Activated B cell treated with CpG ODN at 0.5 μM for 24 hours (primary cell): ENCODE measurements around the gene ARFGEF3. TPM values are rescaled to one million over a fixed set of nuclear protein-coding genes. Genes with fewer than 3 reads are reported as not detected.

Experiments used
- ATAC-seq: fragments of 200-7000 bp; cut with Tn5 transposase; one replicate; pipeline ENCODE4 v1.10.0; 2021; ENCODE audit warnings: low read depth, mild to moderate bottlenecking, moderate library complexity
- CTCF ChIA-PET: fragments of 350-600 bp; sonication (Branson Sonifier 250); formaldehyde crosslinking; loops from one replicate; lab custom pipeline; 2021; ENCODE audit warnings: antibody characterized with exemption; lab: Charles Lee
- POLR2A ChIA-PET: fragments of 350-600 bp; sonication (Branson Sonifier 250); formaldehyde crosslinking; loops from one replicate; lab custom pipeline; 2021; ENCODE audit warnings: antibody characterized with exemption; lab: Charles Lee
- DNase-seq: peaks from one replicate; pipeline ENCODE4 v3.0.0; 2022
- H3K27ac Mint-ChIP-seq: one replicate; pipeline ENCODE4 v1.8.0; 2020; ENCODE audit warnings: mixed read lengths
- H3K27me3 Mint-ChIP-seq: one replicate; pipeline ENCODE4 v1.8.0; 2021; ENCODE audit warnings: mixed read lengths
- H3K36me3 Mint-ChIP-seq: one replicate; pipeline ENCODE4 v1.8.0; 2021; ENCODE audit warnings: low read depth, mixed read lengths
- H3K4me1 Mint-ChIP-seq: one replicate; pipeline ENCODE4 v1.8.0; 2021; ENCODE audit warnings: mixed read lengths
- H3K4me3 Mint-ChIP-seq: one replicate; pipeline ENCODE4 v1.8.0; 2020; ENCODE audit warnings: mild to moderate bottlenecking, mixed read lengths
- H3K9me3 Mint-ChIP-seq: one replicate; pipeline ENCODE4 v1.8.0; 2020; ENCODE audit warnings: mixed read lengths
- intact Hi-C: fragments of 100-400 bp; cut with micrococcal nuclease; formaldehyde crosslinking; loops from one replicate; pipeline ENCODE4 v1.15.1; 2024
- total RNA-seq: library from RNA; stranded (reverse); gene quantifications from 2 replicates; pipeline ENCODE4 v1.2.3, GENCODE V29; 2022
- TF ChIP-seq, protein P1 (sequence below): fragments of 200-600 bp; IDR thresholded peaks from one replicate; pipeline ENCODE4 v1.8.0; 2022; ENCODE audit warnings: antibody characterized with exemption, mild to moderate bottlenecking

Gene ARFGEF3
- total RNA-seq, 1 donor from 2014 or later, result 0.02 TPM

DNA sequence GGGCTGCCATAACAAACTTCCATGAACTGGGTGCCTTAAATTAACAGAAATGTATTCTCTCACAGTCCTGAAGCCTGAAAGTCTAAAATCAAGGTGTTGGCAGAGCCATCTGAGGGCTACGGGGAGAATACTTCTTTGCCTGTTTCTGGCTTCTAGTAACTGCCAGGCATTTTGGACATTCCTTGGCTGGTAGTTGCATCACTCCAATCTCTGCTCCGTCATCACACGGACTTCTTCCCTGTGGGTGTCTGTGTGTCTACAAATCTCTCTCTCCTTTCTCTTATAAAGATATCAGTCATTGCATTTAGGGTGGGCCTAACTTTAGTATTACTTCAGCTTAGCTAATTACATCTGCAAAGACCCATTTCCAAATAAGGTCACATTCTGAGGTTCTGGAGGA lies 33.6 kb upstream of the ARFGEF3 start:
- ChIA-PET POLR2A (no interaction called here), CTCF (no interaction called here)
- ATAC-seq (no peak), DNase-seq (no peak)
- Mint-ChIP-seq H3K36me3 (no peaks in the 10 kb centered on the region), H3K4me3 (no peak overlapping the region), H3K4me1 (no peaks in the 10 kb centered on the region), H3K27ac (no peak overlapping the region), H3K27me3 (peaks cover 13% of the 10 kb centered on the region), H3K9me3 (peaks cover 4% of the 10 kb centered on the region)
- TF ChIP-seq, protein P1, sequence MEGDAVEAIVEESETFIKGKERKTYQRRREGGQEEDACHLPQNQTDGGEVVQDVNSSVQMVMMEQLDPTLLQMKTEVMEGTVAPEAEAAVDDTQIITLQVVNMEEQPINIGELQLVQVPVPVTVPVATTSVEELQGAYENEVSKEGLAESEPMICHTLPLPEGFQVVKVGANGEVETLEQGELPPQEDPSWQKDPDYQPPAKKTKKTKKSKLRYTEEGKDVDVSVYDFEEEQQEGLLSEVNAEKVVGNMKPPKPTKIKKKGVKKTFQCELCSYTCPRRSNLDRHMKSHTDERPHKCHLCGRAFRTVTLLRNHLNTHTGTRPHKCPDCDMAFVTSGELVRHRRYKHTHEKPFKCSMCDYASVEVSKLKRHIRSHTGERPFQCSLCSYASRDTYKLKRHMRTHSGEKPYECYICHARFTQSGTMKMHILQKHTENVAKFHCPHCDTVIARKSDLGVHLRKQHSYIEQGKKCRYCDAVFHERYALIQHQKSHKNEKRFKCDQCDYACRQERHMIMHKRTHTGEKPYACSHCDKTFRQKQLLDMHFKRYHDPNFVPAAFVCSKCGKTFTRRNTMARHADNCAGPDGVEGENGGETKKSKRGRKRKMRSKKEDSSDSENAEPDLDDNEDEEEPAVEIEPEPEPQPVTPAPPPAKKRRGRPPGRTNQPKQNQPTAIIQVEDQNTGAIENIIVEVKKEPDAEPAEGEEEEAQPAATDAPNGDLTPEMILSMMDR, result no peak
- intact Hi-C loops, result no loop called here

DNA sequence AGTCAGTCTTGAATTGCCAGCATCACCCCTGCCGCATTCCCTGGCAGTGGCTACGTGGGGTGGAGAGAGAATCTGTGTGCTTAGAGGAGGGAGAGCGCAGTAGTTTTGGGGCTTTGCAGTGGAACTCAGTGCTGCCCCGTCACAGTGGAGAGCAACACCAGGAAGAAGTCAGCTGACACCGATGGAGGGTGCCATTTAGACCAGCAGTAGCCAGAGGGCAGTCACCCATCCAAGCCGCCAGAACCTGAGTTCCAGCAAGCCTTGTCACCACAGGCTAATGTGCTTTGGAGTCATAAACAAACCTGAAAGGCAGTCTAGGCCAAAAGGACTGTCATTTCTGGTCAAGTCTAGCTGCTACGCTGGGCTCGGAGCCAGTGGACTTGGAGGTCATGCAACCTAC lies 32.5 kb upstream of the ARFGEF3 start:
- no peak overlapping the region for H3K27ac Mint-ChIP-seq
- no peak for ATAC-seq
- DNase-seq, result no peak
- CTCF ChIA-PET, result interaction anchor here (1.2 kb wide), 1 partner anchor 13 kb away, joined by 3 read pairs; no protein-coding TSS in a partner anchor
- intact Hi-C loops, result no loop called here
- no peaks in the 10 kb centered on the region for H3K36me3 Mint-ChIP-seq
- TF ChIP-seq, protein P1, result no peak
- no peak overlapping the region for H3K4me3 Mint-ChIP-seq
- POLR2A ChIA-PET, result no interaction called here
- peaks cover under 1% of the 10 kb centered on the region for H3K9me3 Mint-ChIP-seq
- H3K4me1 Mint-ChIP-seq, result no peaks in the 10 kb centered on the region
- H3K27me3 Mint-ChIP-seq, result peaks cover 10% of the 10 kb centered on the region

DNA sequence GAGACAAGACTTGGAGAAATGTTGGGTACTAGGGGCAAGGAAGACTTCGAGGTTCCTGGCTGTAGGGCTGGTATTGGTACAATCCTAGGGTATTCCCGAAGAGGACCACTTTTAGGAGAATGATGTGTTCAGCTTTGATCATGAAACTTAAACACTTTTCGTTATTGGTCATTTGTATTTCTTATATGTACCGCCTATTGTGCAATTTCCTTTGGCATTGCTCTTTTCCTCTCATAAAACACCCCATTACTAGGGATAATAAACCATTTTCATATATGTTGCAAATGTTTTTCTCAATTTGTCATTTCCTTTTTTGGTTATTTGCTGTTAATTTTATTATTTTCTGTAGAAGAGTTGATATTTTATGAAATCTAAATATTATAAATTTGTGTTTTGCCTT lies 18.9 kb upstream of the ARFGEF3 start:
- H3K4me1 Mint-ChIP-seq, result peaks cover 4% of the 10 kb centered on the region
- no peak overlapping the region for H3K27ac Mint-ChIP-seq
- ATAC-seq (no peak), DNase-seq (no peak)
- H3K9me3 Mint-ChIP-seq, result peaks cover 2% of the 10 kb centered on the region
- ChIA-PET POLR2A (no interaction called here), CTCF (no interaction called here)
- H3K4me3 Mint-ChIP-seq, result no peak overlapping the region
- intact Hi-C loops, result no loop called here
- TF ChIP-seq, protein P1, result no peak
- H3K27me3 Mint-ChIP-seq, result peaks cover 19% of the 10 kb centered on the region
- no peaks in the 10 kb centered on the region for H3K36me3 Mint-ChIP-seq

DNA sequence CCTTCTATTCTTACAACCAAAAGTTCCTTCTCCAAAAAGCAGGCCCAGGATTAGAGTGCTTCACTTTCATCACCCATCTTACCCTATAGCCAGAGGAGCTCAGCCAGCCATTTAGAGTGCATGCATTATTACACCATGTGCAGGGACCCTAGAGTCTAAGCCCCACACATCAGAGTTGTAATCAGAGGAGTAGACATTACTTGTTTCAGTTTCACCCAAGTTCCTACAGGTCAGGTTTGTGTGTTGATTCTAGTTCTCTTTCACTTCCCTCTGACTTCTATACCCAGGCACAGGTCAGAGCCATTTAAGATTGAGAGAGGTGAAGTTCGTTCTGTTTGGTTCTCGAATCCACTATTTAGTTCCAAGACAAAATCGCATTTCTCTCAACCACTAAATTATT lies 16.3 kb upstream of the ARFGEF3 start:
- intact Hi-C loops, result no loop called here
- H3K27me3 Mint-ChIP-seq, result peaks cover 18% of the 10 kb centered on the region
- DNase-seq (no peak), ATAC-seq (peak; percentile 66)
- TF ChIP-seq, protein P1, result no peak
- no peaks in the 10 kb centered on the region for H3K36me3 Mint-ChIP-seq
- H3K27ac Mint-ChIP-seq, result no peak overlapping the region
- H3K4me3 Mint-ChIP-seq, result no peak overlapping the region
- ChIA-PET CTCF (interaction anchor here (1.2 kb wide), 1 partner anchor 29 kb away, joined by 4 read pairs; no protein-coding TSS in a partner anchor), POLR2A (no interaction called here)
- peaks cover 4% of the 10 kb centered on the region for H3K4me1 Mint-ChIP-seq
- H3K9me3 Mint-ChIP-seq, result peaks cover 2% of the 10 kb centered on the region

DNA sequence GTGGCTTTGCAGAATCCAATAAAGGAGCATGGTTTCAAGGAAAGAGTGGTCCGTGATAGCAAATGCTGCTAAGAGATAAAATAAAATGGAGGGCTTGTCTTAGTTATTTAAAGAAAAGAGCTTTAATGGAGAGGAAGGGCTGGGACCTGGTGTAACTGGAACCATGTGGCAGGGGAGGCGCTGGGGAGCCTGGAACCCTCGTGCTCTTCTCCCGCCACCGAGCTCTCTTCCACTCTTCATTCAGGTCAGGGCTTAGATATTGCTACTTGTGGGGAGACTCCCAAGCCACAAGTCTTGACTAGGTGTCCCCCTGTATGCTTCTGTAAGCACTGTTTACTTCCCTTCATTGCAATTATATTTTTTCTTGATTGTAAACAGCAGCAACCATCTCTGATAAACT lies 15.2 kb upstream of the ARFGEF3 start:
- CTCF ChIA-PET, result no interaction called here
- DNase-seq (no peak), ATAC-seq (no peak)
- Mint-ChIP-seq H3K27ac (no peak overlapping the region), H3K27me3 (peaks cover 18% of the 10 kb centered on the region), H3K4me3 (no peak overlapping the region), H3K36me3 (no peaks in the 10 kb centered on the region), H3K9me3 (peaks cover 2% of the 10 kb centered on the region), H3K4me1 (peaks cover 4% of the 10 kb centered on the region)
- intact Hi-C loops, result no loop called here
- TF ChIP-seq, protein P1, result no peak
- POLR2A ChIA-PET, result no interaction called here
